Endothelial cell of umbilical vein (primary cell): Measurements from ENCODE around the gene RASL10A. TPM values are rescaled to one million over a fixed set of nuclear protein-coding genes. Genes with fewer than 3 reads are reported as not detected.

ENCODE experiments used
- BruUV-seq: library from RNA; stranded (reverse); fragments of 400-500 nt; replicated peaks from 2 replicates; lab custom pipeline; 2021; lab: Mats Ljungman, UMichigan
- CTCF ChIA-PET: fragments of 300-600, 350-600 bp; sonication (Branson Sonifier 250); formaldehyde crosslinking; loops from one replicate; lab custom pipeline; 2021; ENCODE audit warnings: antibody characterized with exemption, inconsistent platforms; lab: Charles Lee
- POLR2A ChIA-PET: fragments of 300-600, 350-600 bp; sonication (Branson Sonifier 250); formaldehyde crosslinking; loops from one replicate; lab custom pipeline; 2021; ENCODE audit warnings: antibody characterized with exemption, inconsistent platforms; lab: Charles Lee
- DNase-seq: peaks from one replicate; pipeline ENCODE4 v3.0.0-alpha.2; 2011; ENCODE audit warnings: low read depth, low spot score
- FAIRE-seq: peaks from 2 replicates; lab custom pipeline; 2011; peaks lifted over from hg19 to GRCh38; lab: Jason Lieb, UNC
- H2AFZ ChIP-seq: 2 replicates; pipeline ENCODE4 v1.6.0; 2012; ENCODE audit warnings: low read depth, low read length, control low read depth, inconsistent platforms
- H3K27ac ChIP-seq: 2 replicates; pipeline ENCODE4 v1.5.1; 2011; ENCODE audit warnings: low read depth, mild to moderate bottlenecking, control low read depth, low read length, moderate library complexity; ENCODE audit not compliant: insufficient read depth
- H3K27me3 ChIP-seq, 2 experiments: 2 replicates each; pipeline versions ENCODE4 v1.6.0 to v1.6.1; 2011; ENCODE audit warnings: low read length in 2 of 2, mixed read lengths in 1 of 2; ENCODE audit not compliant: control insufficient read depth in 2 of 2, insufficient read depth in 2 of 2
- H3K36me3 ChIP-seq, 2 experiments: 2 replicates in 1 of 2; 3 replicates in 1 of 2; pipeline ENCODE4 v1.5.1; 2011; ENCODE audit warnings: low read length in 2 of 2, mild to moderate bottlenecking in 1 of 2, moderate library complexity in 1 of 2; ENCODE audit not compliant: control insufficient read depth in 2 of 2, insufficient read depth in 2 of 2; ENCODE audit errors: extremely low read depth in 1 of 2
- H3K4me1 ChIP-seq: 3 replicates; pipeline ENCODE4 v1.5.1; 2011; ENCODE audit warnings: mild to moderate bottlenecking, low read length; ENCODE audit not compliant: control insufficient read depth, insufficient read depth; ENCODE audit errors: extremely low read depth
- H3K4me2 ChIP-seq: 2 replicates; pipeline ENCODE4 v1.6.1; 2011; ENCODE audit warnings: low read length, control low read depth, mixed read lengths; ENCODE audit not compliant: insufficient read depth
- H3K4me3 ChIP-seq, 3 experiments: fragments of 200-600 bp in 1 of 3; sonication (generic), shearing (Covaris generic) in 1 of 3; replicated peaks in 1 of 3; 2 replicates each; pipeline ENCODE4 v1.5.1; 2011 to 2016; ENCODE audit warnings: control low read depth in 3 of 3, low read length in 3 of 3, mild to moderate bottlenecking in 2 of 3, inconsistent platforms in 1 of 3, low read depth in 1 of 3, moderate library complexity in 1 of 3; ENCODE audit not compliant: insufficient read depth in 1 of 3
- H3K79me2 ChIP-seq: 2 replicates; pipeline ENCODE4 v1.6.0; 2012; ENCODE audit warnings: low read length, inconsistent platforms; ENCODE audit not compliant: control insufficient read depth, insufficient read depth
- H3K9ac ChIP-seq: replicated peaks from 2 replicates; pipeline ENCODE3; 2011; ENCODE audit warnings: low read length, control low read depth; ENCODE audit not compliant: insufficient read depth; ENCODE audit errors: extremely low read depth
- H3K9me1 ChIP-seq: replicated peaks from 3 replicates; pipeline ENCODE4 v1.6.0; 2011; ENCODE audit warnings: mild to moderate bottlenecking, low read length; ENCODE audit not compliant: control insufficient read depth, insufficient read depth; ENCODE audit errors: extremely low read depth
- H3K9me3 ChIP-seq: replicated peaks from 2 replicates; pipeline ENCODE4 v1.5.1; 2012; ENCODE audit warnings: low read length, inconsistent platforms; ENCODE audit not compliant: control insufficient read depth, insufficient read depth
- H4K20me1 ChIP-seq: replicated peaks from 2 replicates; pipeline ENCODE3; 2011; ENCODE audit warnings: mild to moderate bottlenecking, low read length; ENCODE audit not compliant: control insufficient read depth, insufficient read depth; ENCODE audit errors: extremely low read depth
- EZH2 ChIP-seq: IDR thresholded peaks from 2 replicates; pipeline ENCODE4 v1.6.1; 2012; ENCODE audit warnings: borderline replicate concordance, low read depth, mild to moderate bottlenecking, moderate library complexity, low read length, inconsistent platforms; ENCODE audit not compliant: severe bottlenecking
- FOS ChIP-seq: IDR thresholded peaks from 2 replicates; pipeline ENCODE4 v1.6.1; 2011; ENCODE audit warnings: mild to moderate bottlenecking, low read length, moderate library complexity, borderline replicate concordance; ENCODE audit not compliant: insufficient read depth
- GATA2 ChIP-seq: IDR thresholded peaks from 2 replicates; pipeline ENCODE4 v1.7.0; 2011; ENCODE audit warnings: low read depth, mild to moderate bottlenecking, moderate library complexity, mixed read lengths, low read length; ENCODE audit not compliant: insufficient read length, insufficient read depth
- JUN ChIP-seq: IDR thresholded peaks from 2 replicates; pipeline ENCODE4 v1.6.1; 2011; ENCODE audit warnings: borderline replicate concordance, low read depth; ENCODE audit not compliant: insufficient read length, insufficient read depth
- MYC ChIP-seq: IDR thresholded peaks from one replicate; pipeline ENCODE4 v1.6.1; 2011; ENCODE audit warnings: mild to moderate bottlenecking, low read depth, low read length
- POLR2A ChIP-seq: IDR thresholded peaks from 2 replicates; pipeline ENCODE4 v1.6.1; 2012; ENCODE audit warnings: low read depth, mild to moderate bottlenecking, control low read depth, low read length
- POLR2AphosphoS5 ChIP-seq: IDR thresholded peaks from 2 replicates; pipeline ENCODE4 v1.6.1; 2012; ENCODE audit warnings: low read depth, mild to moderate bottlenecking, control low read depth, low read length, moderate library complexity; ENCODE audit not compliant: insufficient read depth
- dilution Hi-C: fragments of 300-500 bp; cut with MboI; formaldehyde crosslinking; loops from one replicate; pipeline ENCODE4 v1.15.0; 2019; ENCODE audit warnings: low sequenced_read_pairs; ENCODE audit not compliant: extremely low pct_ligation_motif_present
- intact Hi-C: fragments of 100-400 bp; cut with micrococcal nuclease; formaldehyde crosslinking; loops from one replicate; pipeline ENCODE4 v1.10.0; 2022
- polyA plus RNA-seq, 4 experiments: library from polyadenylated mRNA; depleted of rRNA in 3 of 4; stranded (reverse) in 3 of 4; unstranded in 1 of 4; fragments of >200 nt; gene quantifications; 2 replicates each; pipeline versions ENCODE4 v1.2.1 to v1.2.3, GENCODE V29; 2011 to 2012; ENCODE audit warnings: missing spikeins in 1 of 4
- total RNA-seq: library from RNA; stranded (reverse); gene quantifications from 2 replicates; pipeline ENCODE4 v1.2.3, GENCODE V29; 2021
- TF ChIP-seq, protein P1 (sequence below): IDR thresholded peaks from 2 replicates; pipeline ENCODE4 v1.6.1; 2011; ENCODE audit not compliant: insufficient read depth, insufficient read length
- TF ChIP-seq, protein P2 (sequence below), 2 donors: IDR thresholded peaks; 1 replicate in 1 of 2; 2 replicates in 1 of 2; pipeline ENCODE4 v1.5.1; 2011; ENCODE audit warnings: low read length in 2 of 2, mild to moderate bottlenecking in 2 of 2, moderate library complexity in 2 of 2, control low read depth in 1 of 2, inconsistent platforms in 1 of 2, low read depth in 1 of 2; ENCODE audit not compliant: insufficient read depth in 1 of 2; ENCODE audit errors: extremely low read depth in 1 of 2

RASL10A gene
- total and polyA plus RNA-seq, 2 donors (not counting 3 experiments of a cell fraction or from before 2014, with no cell fraction given): 1.1 to 1.9 TPM

DNA sequence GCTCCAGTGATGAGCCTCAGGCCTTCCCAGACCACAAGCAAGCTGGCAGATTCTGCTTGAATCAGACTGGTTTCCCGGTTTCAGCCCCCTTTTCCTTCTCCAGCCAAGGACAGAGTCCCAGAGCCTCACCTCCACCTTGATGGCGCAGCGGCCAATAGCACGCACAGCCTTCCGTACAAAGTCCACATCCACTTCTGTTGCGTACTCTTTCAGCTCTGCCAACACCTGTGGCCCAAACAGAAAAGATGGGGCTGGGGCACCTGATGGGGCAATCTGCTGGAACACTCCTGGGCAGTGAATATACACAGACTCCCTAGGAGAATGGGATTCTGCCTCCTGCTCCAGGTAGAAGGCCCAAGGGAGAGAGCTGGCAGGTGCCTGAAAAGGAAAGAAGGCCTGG lies 35.5 kb upstream of the RASL10A start:
- Histone ChIP-seq H3K9me3 (no peaks in the 10 kb centered on the region), H3K4me2 (no peak overlapping the region), H3K27me3 (no peaks in the 10 kb centered on the region), H3K4me3 (no peak overlapping the region), H3K9ac (no peak overlapping the region), H4K20me1 (no peaks in the 10 kb centered on the region), H3K36me3 (peaks cover 23 to 82% of the 10 kb centered on the region in 2 experiments), H3K4me1 (no peaks in the 10 kb centered on the region), H3K27ac (no peak overlapping the region), H2AFZ (no peak overlapping the region), H3K9me1 (no peaks in the 10 kb centered on the region), H3K79me2 (no peaks in the 10 kb centered on the region)
- ChIA-PET POLR2A (no interaction called here), CTCF (no interaction called here)
- dilution Hi-C loops (no loop called here), intact Hi-C loops (no loop called here)
- DNase-seq: no peak
- FAIRE-seq: no peak
- TF ChIP-seq JUN (no peak), FOS (no peak), POLR2AphosphoS5 (no peak), MYC (no peak), EZH2 (no peak), GATA2 (no peak), POLR2A (no peak)
- TF ChIP-seq, protein P1, sequence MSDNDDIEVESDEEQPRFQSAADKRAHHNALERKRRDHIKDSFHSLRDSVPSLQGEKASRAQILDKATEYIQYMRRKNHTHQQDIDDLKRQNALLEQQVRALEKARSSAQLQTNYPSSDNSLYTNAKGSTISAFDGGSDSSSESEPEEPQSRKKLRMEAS: no peak
- TF ChIP-seq, protein P2, sequence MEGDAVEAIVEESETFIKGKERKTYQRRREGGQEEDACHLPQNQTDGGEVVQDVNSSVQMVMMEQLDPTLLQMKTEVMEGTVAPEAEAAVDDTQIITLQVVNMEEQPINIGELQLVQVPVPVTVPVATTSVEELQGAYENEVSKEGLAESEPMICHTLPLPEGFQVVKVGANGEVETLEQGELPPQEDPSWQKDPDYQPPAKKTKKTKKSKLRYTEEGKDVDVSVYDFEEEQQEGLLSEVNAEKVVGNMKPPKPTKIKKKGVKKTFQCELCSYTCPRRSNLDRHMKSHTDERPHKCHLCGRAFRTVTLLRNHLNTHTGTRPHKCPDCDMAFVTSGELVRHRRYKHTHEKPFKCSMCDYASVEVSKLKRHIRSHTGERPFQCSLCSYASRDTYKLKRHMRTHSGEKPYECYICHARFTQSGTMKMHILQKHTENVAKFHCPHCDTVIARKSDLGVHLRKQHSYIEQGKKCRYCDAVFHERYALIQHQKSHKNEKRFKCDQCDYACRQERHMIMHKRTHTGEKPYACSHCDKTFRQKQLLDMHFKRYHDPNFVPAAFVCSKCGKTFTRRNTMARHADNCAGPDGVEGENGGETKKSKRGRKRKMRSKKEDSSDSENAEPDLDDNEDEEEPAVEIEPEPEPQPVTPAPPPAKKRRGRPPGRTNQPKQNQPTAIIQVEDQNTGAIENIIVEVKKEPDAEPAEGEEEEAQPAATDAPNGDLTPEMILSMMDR (IDR thresholded peaks at IDR 0.05; ENCODE audit: extremely low read depth in 1 of 2, insufficient read depth in 1 of 2, low read depth in 1 of 2, low read length in 2 of 2): no peak
- no TSS peak for BruUV-seq
